ENCODE data around the gene FIGNL1. TPM values are rescaled to one million over a fixed set of nuclear protein-coding genes. Genes with fewer than 3 reads are reported as not detected.

Gene FIGNL1
- total and polyA plus RNA-seq, 7 donors: 0.60 to 8.6 (median 6.9) TPM

DNA sequence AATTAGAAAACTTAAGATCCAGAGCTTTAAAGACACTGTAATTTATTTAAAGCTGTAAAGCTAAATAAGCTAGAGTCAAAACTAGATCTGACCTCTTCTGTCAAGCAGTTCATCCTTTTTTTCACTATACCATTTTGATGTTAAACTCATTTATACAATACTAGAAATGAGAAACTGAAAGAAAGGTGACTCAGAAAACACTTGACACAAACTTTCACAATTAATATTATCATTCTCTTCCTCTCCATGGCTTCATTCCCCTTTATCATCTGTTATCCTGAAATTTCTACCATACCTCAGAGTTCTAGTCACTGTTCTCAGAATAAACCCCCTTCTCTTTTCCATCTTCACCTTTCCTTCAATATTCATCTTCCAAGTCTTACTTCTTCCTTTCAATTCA is 1.3 kb downstream of the FIGNL1 start:
- intact Hi-C loops (cut with DNase I): no loop called here
- TF ChIP-seq POLR2A (IDR thresholded peaks at IDR 0.05): no peak
- TF ChIP-seq POLR2AphosphoS5 (IDR thresholded peaks at IDR 0.05): no peak
- Histone ChIP-seq H3K9me3 (no peaks in the 10 kb centered on the region), H3K4me1 (peaks cover 0 to 17% (median 13%) of the 10 kb centered on the region in 4 donors), H3K36me3 (peaks cover 0 to 32% (median 16%) of the 10 kb centered on the region in 4 donors), H3K27ac (no peak overlapping the region), H3K27me3 (no peaks in the 10 kb centered on the region), H3K4me3 (no peak overlapping the region)
- no peak for DNase-seq

GRCh38 chr7:50446542-50446960 is 3.6 kb downstream of the FIGNL1 start:
- WGBS, 2 donors: 77 to 80% methylated on average over 4 of the region's 4 CpGs
- peaks cover 0 to 32% (median 16%) of the 10 kb centered on the region in 4 donors for H3K36me3 ChIP-seq
- H3K4me3 ChIP-seq: no peak overlapping the region
- intact Hi-C loops (cut with DNase I): no loop called here
- H3K4me1 ChIP-seq: peaks cover 0 to 17% (median 13%) of the 10 kb centered on the region in 4 donors
- no peaks in the 10 kb centered on the region for H3K27me3 ChIP-seq
- no peak overlapping the region for H3K27ac ChIP-seq
- no peak for DNase-seq
- H3K9me3 ChIP-seq: no peaks in the 10 kb centered on the region
- TF ChIP-seq POLR2AphosphoS5 (IDR thresholded peaks at IDR 0.05) (no peak), CTCF (IDR thresholded peaks at IDR 0.05) (no peak), EP300 (IDR thresholded peaks at IDR 0.05) (no peak), POLR2A (IDR thresholded peaks at IDR 0.05) (no peak)

GRCh38 chr7:50436133-50436806 is 13.9 kb downstream of the FIGNL1 start:
- H3K4me1 ChIP-seq: no peaks in the 10 kb centered on the region
- H3K27ac ChIP-seq: no peak overlapping the region
- WGBS, 2 donors: 90 to 92% methylated on average over 3 of the region's 3 CpGs
- TF ChIP-seq POLR2AphosphoS5 (IDR thresholded peaks at IDR 0.05) (no peak), CTCF (IDR thresholded peaks at IDR 0.05) (no peak), POLR2A (IDR thresholded peaks at IDR 0.05) (no peak), EP300 (IDR thresholded peaks at IDR 0.05) (no peak)
- H3K9me3 ChIP-seq: no peaks in the 10 kb centered on the region
- intact Hi-C loops (cut with DNase I): no loop called here
- H3K4me3 ChIP-seq: no peak overlapping the region
- H3K36me3 ChIP-seq: peaks cover 0 to 13% (median 1%) of the 10 kb centered on the region in 4 donors
- DNase-seq: no peak
- no peaks in the 10 kb centered on the region for H3K27me3 ChIP-seq

- Histone ChIP-seq H3K4me3 (no peak overlapping the region), H3K27me3 (no peaks in the 10 kb centered on the region), H3K27ac (no peak overlapping the region), H3K36me3 (no peaks in the 10 kb centered on the region), H3K9me3 (no peaks in the 10 kb centered on the region), H3K4me1 (no peaks in the 10 kb centered on the region)
- no peak for DNase-seq
- 76 to 79% methylated on average over 4 of the region's 4 CpGs for WGBS, 2 donors
- intact Hi-C loops (cut with DNase I): no loop called here
- no peak for TF ChIP-seq POLR2A (IDR thresholded peaks at IDR 0.05)
- no peak for TF ChIP-seq POLR2AphosphoS5 (IDR thresholded peaks at IDR 0.05)
Observed at GRCh38 chr7:50431722-50432305, 18.3 kb downstream of the FIGNL1 start.

- H3K4me3 ChIP-seq: no peak overlapping the region
- TF ChIP-seq POLR2AphosphoS5 (IDR thresholded peaks at IDR 0.05) (no peak), POLR2A (IDR thresholded peaks at IDR 0.05) (no peak), CTCF (IDR thresholded peaks at IDR 0.05) (no peak), EP300 (IDR thresholded peaks at IDR 0.05) (no peak)
- no peaks in the 10 kb centered on the region for H3K9me3 ChIP-seq
- H3K4me1 ChIP-seq: no peaks in the 10 kb centered on the region
- no peaks in the 10 kb centered on the region for H3K27me3 ChIP-seq
- H3K27ac ChIP-seq: no peak overlapping the region
- H3K36me3 ChIP-seq: no peaks in the 10 kb centered on the region
- intact Hi-C loops (cut with DNase I): no loop called here
- DNase-seq: no peak
- 83 to 92% methylated on average over 2 of the region's 2 CpGs for WGBS, 2 donors
Observed at GRCh38 chr7:50431316-50431715, 18.8 kb downstream of the FIGNL1 start.
